GM19023 (cell line): ENCODE measurements around the gene ABHD14A.

Experiments
- ATAC-seq: cut with Tn5 transposase; IDR thresholded peaks from one replicate; pipeline ENCODE4 v1.9.1; 2021; ENCODE audit warnings: mild to moderate bottlenecking, moderate library complexity; ENCODE audit not compliant: unreplicated experiment

The ABHD14A gene

DNA sequence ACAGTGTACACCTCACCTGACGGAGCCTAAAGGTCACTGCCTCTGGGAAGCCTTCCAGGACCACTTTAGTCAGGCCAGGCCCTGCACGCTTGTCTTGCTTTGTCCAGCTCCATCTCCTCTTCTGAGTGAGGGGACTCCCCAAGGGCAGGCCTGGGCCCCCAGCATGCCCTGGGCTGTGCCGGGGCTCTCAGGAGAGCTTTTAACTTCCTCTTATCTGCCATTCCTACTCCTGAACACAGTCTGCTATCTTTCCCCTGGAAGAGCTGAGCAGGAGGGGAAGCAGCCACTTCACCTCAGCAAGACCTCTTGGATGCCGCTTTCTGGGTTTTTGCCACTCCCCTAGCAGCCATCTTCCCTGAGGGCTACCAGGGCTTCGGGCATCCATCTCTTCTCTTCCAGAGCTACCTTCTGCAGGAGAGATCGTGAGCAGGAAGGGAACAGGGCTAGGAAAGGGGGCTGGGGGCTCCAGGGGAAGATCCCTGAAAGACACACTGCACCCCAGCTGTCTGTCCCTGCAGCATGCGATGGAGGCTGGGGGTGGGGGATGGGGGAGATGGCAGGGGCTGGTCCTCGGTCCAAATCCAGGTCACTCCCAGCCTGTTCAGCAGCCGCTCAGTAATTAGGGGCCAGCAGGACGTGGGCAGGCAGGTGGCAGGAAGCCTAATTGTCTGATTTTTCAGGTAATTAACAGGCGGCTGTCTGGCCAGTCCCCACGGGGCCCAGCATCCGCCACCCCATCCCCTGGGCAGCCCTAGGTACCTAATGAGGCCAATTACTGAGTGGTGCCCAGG lies 40.8 kb downstream of the ABHD14A start:
- ATAC-seq, result no peak

DNA sequence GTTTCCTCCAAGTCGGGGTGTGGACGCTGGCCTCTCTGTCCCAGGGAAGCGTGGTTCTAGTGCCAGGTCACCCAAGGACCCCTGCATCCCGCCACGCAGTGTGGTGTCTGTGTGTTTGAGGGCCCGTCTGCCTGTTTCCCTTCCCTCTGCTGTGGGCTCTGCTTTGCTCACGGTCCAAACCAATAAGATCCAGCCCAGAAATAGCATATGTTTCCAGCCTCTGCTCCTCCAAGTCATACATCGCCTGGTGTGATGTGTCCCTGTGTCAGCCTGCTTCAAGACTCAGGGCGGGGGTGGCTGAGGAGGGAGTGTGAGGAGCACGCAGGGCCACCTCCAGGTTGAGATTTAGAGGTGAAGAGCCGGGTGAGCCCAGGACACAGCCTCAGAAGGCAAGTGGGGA lies 42.7 kb downstream of the ABHD14A start:
- ATAC-seq, result no peak

DNA sequence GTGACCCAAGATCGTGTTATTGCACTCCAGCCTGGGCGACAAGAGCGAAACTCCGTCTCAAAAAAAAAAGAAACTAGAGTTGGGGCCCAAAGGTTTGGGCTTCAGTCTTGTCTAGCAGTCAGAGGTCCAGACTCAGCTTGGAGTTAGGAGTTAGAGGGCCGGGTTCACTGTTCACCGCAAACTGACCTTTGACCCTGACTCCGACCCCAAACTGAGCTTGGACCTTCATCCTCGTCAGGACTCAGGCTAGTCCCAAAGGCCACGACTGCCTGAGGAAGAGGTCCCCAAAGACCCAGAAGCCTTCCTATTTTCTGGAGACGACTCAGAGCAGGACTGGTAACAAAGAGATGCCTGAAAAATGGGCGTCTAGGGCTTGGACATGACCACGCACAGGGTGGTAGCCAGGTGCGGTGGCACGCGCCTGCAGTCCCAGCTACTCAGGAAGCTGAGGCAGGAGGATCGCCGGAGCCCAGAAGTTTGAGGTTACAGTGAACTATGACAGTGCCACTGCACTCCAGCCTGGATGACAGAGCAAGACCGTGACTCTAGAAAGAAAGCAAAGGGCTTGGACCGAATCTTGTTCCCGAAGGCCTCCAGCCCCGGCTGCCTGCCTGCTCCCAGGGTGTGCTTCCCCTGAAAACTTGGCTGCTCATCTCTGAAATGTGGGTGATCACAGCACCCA lies 43.6 kb downstream of the ABHD14A start:
- no peak for ATAC-seq

DNA sequence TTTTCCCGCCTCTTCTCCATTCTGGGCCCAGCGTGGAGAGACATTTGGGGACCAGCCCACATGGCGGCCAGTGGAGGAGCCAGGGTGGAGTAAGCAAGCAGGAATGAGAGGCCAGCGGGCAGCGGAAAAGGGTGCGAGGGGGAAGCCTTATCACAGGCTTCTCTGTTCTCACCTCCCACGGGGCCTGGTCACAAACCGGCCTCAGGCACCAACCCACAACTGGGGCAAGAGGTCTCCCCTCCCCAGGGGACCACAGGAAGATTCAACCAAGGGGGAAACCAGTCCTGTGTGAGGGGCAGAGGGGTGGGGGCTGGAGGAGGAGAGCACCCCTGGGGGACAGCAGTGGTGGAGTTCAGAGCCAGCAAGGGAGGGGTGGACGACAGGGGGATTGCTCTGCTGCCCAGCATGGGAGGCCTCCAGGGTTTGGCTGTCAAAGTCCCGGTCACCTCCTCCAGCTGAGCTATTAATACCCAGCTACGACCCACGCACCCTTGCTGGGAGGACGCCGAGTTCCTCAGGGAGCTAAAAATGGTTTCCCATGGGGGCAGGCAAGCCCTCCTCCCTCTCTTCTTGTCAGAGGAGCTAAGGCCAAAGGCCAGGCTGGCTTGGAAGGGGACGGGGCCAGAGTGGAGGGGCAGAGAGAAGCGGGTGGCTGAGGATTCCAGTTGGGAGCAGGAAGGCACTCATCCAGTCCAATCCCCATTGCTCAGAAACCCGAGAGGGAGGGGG lies 44.7 kb downstream of the ABHD14A start:
- no peak for ATAC-seq

DNA sequence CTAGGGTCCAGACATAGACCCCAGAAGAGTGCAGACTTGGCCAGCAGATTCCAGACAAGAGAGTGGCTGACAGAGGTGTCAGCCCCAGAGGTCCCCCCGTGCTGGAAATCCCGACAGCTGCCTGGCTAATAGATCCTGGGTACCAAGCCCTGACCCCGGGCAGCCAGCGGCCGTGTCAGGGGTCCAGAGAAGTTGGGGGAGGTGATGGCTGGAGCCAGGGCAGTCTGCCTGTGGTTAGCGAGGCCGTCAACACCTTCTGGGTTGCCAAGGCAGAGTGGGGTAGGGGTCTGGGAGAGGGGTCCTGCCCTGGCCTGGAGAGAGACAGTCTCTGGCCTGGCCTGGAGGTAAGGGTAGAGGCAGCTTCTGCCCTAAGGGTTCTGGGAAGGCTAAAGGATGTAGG lies 45.9 kb downstream of the ABHD14A start:
- no peak for ATAC-seq

DNA sequence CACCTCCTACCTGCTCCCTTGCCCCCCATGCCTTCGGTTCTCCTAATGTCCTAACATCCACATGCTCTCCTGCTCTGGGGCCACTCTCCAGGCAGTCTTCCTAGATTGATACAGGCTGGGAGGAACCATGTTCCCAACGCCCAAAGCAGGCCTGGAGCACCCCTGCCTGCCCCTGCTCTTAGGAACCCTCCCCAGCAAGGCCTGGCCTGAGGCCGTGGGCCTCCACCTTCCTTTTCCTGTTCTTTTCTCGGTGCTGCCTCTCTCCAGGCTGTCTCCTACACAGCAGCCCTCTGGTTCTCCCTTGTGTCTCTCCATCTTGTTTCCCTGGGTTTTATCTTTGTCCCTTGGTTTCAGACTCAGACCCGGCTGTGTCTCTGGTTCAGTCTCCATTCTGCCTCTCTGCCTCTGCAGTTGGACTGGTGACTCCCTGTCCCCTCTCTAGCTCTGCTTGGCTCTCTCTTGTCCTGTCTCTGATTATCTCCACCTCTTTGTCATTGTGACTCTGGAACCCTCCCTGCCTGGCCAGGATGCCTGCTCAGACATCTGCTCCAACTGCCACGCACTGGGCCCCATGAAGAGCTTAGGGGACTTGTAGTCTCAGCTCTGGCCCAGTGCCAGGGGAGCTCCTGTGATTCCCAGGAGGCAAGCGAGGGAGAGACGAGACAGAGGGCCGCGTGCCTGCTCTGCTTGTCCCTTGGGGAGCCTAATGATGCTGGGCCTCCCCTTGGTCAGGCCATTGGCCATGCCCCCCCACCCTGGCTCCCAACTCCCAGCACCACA lies 46.8 kb downstream of the ABHD14A start:
- no peak for ATAC-seq

DNA sequence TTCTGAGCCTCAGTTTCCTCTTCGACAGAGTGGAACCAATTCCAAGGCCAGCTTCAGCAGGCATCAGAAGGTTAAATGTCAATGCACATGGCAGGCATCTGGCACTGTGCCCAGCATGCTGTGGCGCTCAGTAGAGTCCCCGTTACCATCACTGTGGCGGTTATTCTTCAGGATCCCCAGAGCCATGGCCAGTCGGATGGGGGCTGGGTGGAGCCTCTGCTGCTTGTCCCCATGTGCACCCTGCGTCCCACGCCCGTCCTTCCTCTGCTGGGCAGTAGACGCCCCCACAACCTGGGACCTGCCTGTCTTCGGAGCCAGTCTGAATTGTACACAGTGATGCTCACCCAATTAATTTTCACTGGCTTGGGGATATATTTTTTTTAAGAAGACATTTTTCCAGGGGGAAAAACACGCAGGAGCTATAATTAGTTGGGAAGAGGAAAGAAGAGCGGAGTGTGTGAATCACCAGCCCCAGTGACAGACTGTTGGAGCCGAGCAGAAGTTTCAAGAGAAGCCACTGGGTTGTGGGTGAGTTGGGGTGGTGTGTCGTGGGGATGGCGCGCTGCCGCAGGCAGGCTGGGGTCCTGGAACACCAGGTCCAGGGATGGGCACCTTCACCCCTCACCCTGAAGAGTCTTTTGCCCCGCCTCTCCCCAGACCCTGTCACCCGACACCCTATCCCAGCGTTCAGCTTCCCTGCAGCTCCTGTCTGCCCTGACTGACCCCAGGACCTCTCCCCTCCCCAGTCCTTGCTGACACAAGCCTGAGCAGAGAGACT lies 47.6 kb downstream of the ABHD14A start:
- no peak for ATAC-seq

DNA sequence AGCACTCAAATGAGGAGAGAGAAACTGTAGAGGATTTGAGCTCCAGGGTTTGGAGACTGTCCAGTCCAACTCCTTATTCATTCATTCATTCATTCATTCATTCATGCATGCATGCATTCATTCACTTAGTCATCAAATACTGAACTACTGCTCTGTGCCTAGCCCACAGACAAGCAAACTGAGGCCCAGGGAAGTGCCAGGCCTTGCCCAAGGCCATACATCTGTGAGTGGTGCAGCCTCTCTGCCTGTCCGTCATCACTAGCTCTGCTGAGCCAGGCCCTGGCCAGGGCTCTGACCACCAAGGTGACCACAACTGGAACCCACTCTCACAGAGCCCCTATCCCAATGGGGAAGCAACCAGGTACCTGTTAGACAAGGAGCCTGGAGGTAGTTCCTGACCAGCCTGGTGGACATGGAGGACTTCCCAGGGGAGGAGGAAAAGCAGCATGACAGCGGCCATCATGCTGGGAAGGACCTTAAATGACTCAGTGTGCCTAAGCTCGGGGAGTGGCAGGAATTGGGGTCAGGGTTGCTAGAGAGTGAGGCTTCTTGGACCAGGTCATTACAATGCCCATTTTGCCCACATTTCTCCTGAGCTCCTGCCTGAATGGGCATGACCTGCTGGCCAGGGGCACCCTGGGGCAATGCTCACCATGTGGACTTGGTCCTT lies 48.4 kb downstream of the ABHD14A start:
- ATAC-seq, result no peak

DNA sequence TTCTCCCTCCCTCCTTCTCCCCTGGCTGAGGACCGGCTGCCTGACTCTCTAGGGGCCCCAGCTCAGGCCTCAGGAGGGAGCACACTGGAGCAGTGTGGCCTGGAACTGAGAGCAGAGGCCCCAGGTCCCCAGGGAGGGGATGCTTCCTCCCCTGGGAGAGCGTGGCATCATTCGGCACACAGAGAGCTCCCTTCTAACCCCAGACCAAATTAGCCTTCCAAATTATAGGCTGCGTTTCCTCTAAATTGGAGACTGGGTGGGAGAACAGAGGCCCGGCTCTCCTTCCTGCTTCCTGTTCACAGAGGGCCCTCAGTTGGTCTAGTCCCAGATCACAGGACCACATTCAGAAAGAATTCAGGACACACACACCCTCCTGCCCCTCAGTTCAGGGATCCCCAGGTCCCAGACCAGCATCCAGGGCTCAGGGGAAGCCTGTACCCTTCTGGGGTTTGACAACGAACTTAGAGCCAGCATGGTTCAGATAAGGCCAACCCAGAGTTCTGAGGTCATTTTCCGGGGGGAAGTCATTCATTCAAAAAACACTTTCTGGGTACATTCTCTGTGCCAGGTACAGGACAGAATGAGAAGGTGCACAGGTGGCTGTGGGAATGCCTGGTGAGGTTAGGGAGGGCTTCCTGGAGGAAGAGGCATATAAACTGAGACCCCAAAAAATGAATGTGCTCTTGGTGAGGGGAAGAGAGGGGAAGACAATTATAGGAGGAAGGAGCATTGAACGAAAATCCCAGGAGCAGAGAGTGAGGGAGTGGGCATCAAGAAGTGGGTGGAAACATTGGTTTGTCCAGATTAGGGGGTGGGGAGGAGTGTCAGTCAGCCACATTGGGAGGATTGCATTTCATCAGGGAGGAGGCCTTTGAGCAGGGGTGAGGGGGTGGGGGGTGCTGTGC lies 49.2 kb downstream of the ABHD14A start:
- peak; percentile 48 for ATAC-seq

DNA sequence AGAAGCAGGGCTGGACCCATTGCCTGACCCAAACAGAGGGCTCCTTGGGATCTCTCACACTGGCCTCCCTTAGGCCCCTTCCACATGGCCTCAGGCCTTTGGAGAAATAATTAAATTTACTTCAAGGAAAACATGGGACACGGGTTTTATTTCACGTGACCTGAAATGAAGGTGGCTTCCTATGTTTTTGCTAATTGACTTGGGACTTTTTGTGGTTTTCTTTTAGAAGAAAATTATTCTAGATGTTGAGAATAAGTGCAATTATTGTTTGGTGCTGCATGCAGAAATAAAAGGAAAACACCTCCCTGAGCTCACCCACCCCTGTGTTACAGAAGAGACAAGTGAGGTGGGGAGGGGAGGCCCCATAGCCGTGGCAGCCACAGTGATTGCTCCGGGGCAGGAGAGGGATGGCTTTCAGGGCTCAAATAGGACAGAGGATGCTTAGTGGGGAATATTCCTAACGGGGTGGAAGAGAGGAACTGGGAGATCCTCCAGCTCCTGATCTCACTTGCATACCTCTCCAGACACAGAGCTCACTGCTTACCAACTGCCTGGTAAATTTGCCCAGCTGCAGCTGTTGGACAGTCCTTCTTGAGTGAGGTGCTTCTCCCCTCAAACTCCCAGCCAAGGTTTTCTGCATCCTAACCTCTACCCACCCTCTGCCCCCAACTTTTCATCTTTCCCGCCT lies 50.0 kb downstream of the ABHD14A start:
- no peak for ATAC-seq

DNA sequence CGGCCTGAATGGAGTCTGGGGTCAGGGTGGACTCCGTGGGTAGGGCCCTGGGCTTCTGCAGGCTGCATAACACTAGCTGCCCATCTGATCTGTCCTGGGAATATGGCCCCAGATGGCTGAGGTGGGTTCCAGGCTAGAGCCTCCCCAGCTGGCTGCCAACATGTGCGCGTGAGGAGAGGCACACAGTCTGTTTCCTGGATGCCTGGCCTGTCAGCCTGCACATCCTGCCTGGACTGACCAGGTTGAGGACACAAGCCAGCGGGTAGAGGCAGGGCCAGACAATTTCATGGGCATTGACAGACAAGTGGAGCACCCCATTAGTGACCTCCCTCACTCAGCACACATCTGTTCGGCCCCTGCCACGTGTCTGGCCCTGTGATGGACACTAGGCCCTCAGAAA lies 50.6 kb downstream of the ABHD14A start:
- ATAC-seq, result no peak

DNA sequence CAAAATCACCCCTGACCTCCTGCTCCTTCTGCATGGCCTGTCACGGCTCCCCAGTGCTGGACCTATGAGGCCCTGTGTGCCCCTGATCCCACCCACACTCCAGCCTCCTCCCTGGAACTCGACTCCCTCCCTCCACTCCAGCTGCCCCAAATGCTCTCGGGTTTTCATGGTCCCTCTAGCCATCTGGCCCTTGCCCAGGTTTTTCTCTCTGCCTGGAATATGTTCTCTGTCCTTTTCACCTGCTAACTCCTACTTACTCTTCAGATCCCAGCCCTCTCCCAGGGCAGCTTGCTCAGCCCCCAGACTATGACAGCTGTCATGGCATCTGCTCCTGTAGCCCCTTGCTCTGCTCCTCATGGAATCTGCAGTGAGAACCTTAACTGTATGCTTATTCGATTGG lies 51.2 kb downstream of the ABHD14A start:
- ATAC-seq, result no peak

DNA sequence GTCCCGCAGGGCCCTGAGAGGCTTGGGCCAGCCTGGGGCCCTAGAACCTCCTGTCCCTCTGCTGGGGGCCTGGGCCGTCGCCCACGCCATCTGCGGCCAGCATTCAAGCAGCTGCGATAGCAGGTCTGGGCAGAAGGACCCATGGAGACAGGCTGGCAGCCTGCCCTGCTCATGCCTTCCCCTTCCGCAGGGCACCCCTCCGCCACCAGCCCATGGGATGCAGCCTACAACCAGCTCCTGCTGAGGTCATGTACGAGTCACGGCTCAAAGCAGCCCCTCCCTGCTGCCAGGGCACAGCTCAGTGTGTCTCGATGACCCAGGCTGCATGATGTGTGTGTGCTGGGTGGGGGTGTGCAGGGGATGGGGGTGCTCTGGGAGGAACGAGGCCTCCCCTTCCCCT lies 53.7 kb downstream of the ABHD14A start:
- ATAC-seq, result no peak

DNA sequence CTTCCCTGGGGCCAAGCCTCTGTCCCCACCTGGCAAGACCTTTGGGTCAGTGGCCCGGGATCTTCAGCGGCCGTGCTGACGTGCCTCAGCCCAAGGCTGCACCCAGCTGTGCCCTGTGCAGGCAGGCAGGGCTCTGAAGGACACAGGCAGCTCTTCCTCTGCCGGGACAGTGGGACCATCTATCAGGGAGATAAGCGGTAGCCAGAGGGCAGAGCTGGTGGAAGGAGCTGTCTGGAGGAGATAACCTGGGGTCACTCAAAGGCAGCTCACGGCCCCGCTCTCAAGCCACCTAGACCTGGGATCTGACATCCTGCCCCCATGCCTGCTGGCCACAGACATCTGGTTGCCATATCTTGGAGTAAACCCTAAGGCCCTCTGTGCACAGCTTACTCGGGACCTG lies 54.2 kb downstream of the ABHD14A start:
- ATAC-seq, result no peak

DNA sequence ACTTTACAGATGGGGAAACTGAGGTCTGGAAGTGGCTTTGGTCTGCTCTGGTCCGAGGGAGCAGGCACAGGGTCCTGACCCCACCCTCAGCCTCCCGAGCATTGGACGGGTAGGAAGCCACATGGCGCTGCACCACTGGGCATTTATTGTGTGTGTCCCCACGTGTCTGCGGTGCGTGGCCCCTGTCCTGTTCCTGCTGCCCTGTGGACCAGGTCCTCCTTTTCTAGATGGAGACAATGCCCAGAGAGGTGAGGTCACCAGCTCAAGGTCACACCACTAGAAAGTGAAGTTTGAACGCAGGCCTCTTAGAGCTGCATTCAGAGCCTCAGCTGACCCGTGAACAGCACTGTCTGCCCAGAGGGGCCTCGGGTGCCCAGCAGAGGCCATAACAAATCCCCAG lies 54.7 kb downstream of the ABHD14A start:
- no peak for ATAC-seq
